HEK293T (cell line): ENCODE data around the gene TDP2.

Experiments used
- FOXM1 ChIP-seq: fragments of 450-650 bp; IDR thresholded peaks from 2 replicates; pipeline ENCODE4 v1.6.1; 2017; ENCODE audit warnings: mild to moderate bottlenecking, borderline replicate concordance
- HDGF ChIP-seq: fragments of 450-650 bp; IDR thresholded peaks from 2 replicates; pipeline ENCODE4 v1.6.1; 2017; ENCODE audit warnings: antibody characterized with exemption, borderline replicate concordance
- L3MBTL2 ChIP-seq: fragments of 450-650 bp; conservative IDR thresholded peaks from 2 replicates; pipeline ENCODE4 v1.6.1; 2016; ENCODE audit warnings: mild to moderate bottlenecking

DNA sequence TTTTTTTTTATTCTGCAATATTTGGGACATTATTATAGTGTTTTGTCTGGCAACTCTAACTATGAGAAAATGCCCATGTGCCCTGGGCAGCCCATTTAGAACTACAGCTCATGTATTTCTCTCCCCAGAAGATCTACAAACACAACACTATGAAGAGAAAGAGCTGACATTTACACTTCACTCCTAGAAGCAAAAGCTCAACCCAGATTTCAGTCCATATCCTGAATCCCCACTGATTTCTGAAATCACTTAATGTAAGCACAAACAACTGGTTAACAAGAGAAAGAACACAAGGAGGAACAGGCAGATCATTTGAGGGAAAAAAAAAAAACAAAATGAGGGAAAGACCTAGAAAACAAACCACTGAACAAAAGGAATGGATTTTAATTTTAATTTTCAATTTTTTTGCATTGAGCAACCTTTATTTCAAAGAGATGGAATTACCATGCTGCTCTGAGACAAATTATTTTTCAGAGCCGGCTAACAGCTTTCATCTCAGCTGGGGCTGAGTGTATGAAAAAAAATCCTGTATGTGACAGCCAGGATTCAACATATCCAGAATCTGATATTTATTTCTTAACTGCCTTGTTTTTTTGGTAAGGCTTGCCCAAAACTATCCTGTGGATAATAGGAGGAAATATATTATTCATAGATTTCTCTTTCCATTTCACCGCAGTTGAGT, 53.2 kb downstream of the TDP2 start:
- no peak for TF ChIP-seq L3MBTL2
- TF ChIP-seq FOXM1, result no peak
- no peak for TF ChIP-seq HDGF
